ENCODE measurements around the gene MPHOSPH8. TPM values are rescaled to one million over a fixed set of nuclear protein-coding genes. Genes with fewer than 3 reads are reported as not detected.

MPHOSPH8 gene
- total and polyA plus RNA-seq, 2 of the 4 experiments (the other 2 are of a cell fraction), result 11.7 to 16.4 TPM

GRCh38 chr13:19661561-19661960, 28.1 kb downstream of the MPHOSPH8 start:
- no TSS peak for BruUV-seq (replicated peaks)
- no peaks in the 10 kb centered on the region for H3K4me1 ChIP-seq (ENCODE audit: control insufficient read depth, insufficient read depth, low read length)
- dilution Hi-C loops (cut with HindIII; ENCODE audit: low sequenced_read_pairs, unreplicated experiment), result no loop called here
- no peak overlapping the region for H4K91ac ChIP-seq (ENCODE audit: insufficient read depth, low read depth, low read length)
- H3K23ac ChIP-seq (ENCODE audit: low read depth, low read length), result no peak overlapping the region
- ATAC-seq (ENCODE audit: low read depth) (no peak), DNase-seq (no peak)
- H3K4me3 ChIP-seq (ENCODE audit: insufficient read depth, low read depth, low read length), result no peak overlapping the region
- no peak overlapping the region for H2AK9ac ChIP-seq (replicated peaks; ENCODE audit: low read depth, low read length, poor library complexity)
- H3K14ac ChIP-seq (replicated peaks; ENCODE audit: low read depth, low read length), result no peak overlapping the region
- H3K79me1 ChIP-seq (ENCODE audit: low read depth in 1 of 2, low read length in 2 of 2), result peaks cover 3 to 8% of the 10 kb centered on the region in 2 experiments; a peak in 2 of 4 replicates
- H3K4ac ChIP-seq (ENCODE audit: low read depth, low read length), result no peak overlapping the region
- H3K4me2 ChIP-seq (ENCODE audit: low read depth, low read length), result no peak overlapping the region
- H2BK5ac ChIP-seq (ENCODE audit: low read depth, low read length, poor library complexity, severe bottlenecking), result no peak overlapping the region
- H3K9me1 ChIP-seq (ENCODE audit: insufficient read depth, low read length), result peaks cover 4% of the 10 kb centered on the region; the same call in 1 of the 2 replicates
- no peak overlapping the region for H3K18ac ChIP-seq (ENCODE audit: low read depth, low read length)
- ChIA-PET POLR2A (ENCODE audit: unreplicated experiment) (no interaction called here), CTCF (interaction anchor here (0.6 kb wide), 2 partner anchors 19 to 702 kb away, joined by 3 to 4 read pairs; no protein-coding TSS in a partner anchor)
- no peak overlapping the region for H2BK15ac ChIP-seq (ENCODE audit: low read depth, low read length)
- WGBS, 2 experiments (ENCODE audit: extremely low coverage in 2 of 2, insufficient read length in 1 of 2), result 93% methylated on average over 8 of the region's 15 CpGs; no CpG with 5 or more reads in 1 of the 2 experiments
- no peaks in the 10 kb centered on the region; the same call in 1 of the 2 replicates for H4K20me1 ChIP-seq (ENCODE audit: insufficient read depth, low read length)
- no peak overlapping the region for H2AFZ ChIP-seq (replicated peaks; ENCODE audit: low read length, poor library complexity)
- no peak overlapping the region for H3K27ac ChIP-seq (ENCODE audit: insufficient read depth, low read length)
- no peak overlapping the region for H2BK120ac ChIP-seq (ENCODE audit: low read depth, low read length)
- intact Hi-C loops (cut with micrococcal nuclease), result no loop called here
- no peak overlapping the region for H3K9ac ChIP-seq (ENCODE audit: low read depth, low read length)
- no peak overlapping the region for H3K56ac ChIP-seq (ENCODE audit: extremely low read depth, insufficient read depth, low read length)
- H3K27me3 ChIP-seq (ENCODE audit: control insufficient read depth, insufficient read depth, low read length), result no peaks in the 10 kb centered on the region
- H3K36me3 ChIP-seq (ENCODE audit: control insufficient read depth, insufficient read depth, low read length), result peaks cover 48% of the 10 kb centered on the region
- no peak overlapping the region for H2AK5ac ChIP-seq (ENCODE audit: low read depth, low read length)
- TF ChIP-seq USF2 (IDR thresholded peaks at IDR 0.05; ENCODE audit: low read depth, low read length), result no peak
- H4K8ac ChIP-seq (ENCODE audit: low read depth in 2 of 2, low read length in 2 of 2), result no peak overlapping the region
- in situ Hi-C loops (cut with MboI; ENCODE audit: low sequenced_read_pairs), result loop anchor here (25.0 kb wide), 1 partner anchor 326 kb away; no protein-coding TSS in a partner anchor
- no peak overlapping the region for H2BK20ac ChIP-seq (ENCODE audit: low read depth, low read length)
- no peaks in the 10 kb centered on the region for H3K9me3 ChIP-seq (ENCODE audit: control insufficient read depth, insufficient read depth, low read length)
- no peak overlapping the region for H4K5ac ChIP-seq (ENCODE audit: low read depth, low read length)
